Measurements from ENCODE around the gene GTF2H2C.
A peak's percentile ranks its signal among the peaks of the same experiment; 100 is the strongest.

GTF2H2C gene

DNA sequence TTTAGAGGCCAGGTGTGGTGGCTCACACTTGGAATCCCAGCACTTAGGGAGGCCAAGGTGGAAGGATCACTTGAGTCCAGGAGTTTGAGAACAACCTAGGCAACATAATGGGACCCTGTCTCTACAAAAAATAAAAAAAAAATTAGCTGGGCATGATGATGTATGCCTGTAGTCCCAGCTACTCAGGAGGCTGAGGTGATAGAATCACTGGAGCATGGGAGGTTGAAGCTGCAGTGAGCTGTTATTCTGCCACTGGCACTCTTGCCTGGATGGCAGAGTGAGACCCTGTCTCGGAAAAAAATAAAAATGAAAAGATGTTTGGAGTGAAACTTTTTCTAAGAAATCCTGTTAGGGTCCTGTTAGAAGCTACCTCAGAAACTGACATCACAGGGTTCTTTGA lies 43.2 kb upstream of the GTF2H2C start:
- Histone ChIP-seq H3K23ac (ENCODE audit: low read length in 2 of 2) (no peak overlapping the region), H3K27ac (ENCODE audit: low read length, poor library complexity, severe bottlenecking) (no peak overlapping the region), H2BK15ac (ENCODE audit: low read depth, poor library complexity, severe bottlenecking) (no peak overlapping the region), H2BK120ac (ENCODE audit: low read depth, low read length) (no peak overlapping the region), H2AFZ (ENCODE audit: low read depth, low read length) (no peak overlapping the region), H3K18ac (ENCODE audit: low read depth in 1 of 2, low read length in 2 of 2) (peak overlapping the region in 1 of 2 experiments; percentile 21), H3K36me3 (ENCODE audit: control insufficient read depth in 1 of 2, insufficient read depth in 2 of 2, low read depth in 1 of 2, low read length in 2 of 2) (no peaks in the 10 kb centered on the region), H3K4me1 (ENCODE audit: control insufficient read depth, insufficient read depth, low read depth, low read length) (no peaks in the 10 kb centered on the region), H3K9me3 (ENCODE audit: control insufficient read depth, low read length) (no peaks in the 10 kb centered on the region), H3K14ac (ENCODE audit: low read length in 2 of 2) (no peak overlapping the region), H3K79me1 (replicated peaks; ENCODE audit: low read length, poor library complexity, severe bottlenecking) (no peaks in the 10 kb centered on the region), H3K4me3 (ENCODE audit: insufficient read depth in 1 of 2, low read depth in 1 of 2, low read length in 2 of 2) (no peak overlapping the region), H4K8ac (ENCODE audit: low read length) (no peak overlapping the region), H2AK5ac (ENCODE audit: low read length, severe bottlenecking) (no peak overlapping the region), H2BK5ac (ENCODE audit: low read depth, low read length, poor library complexity, severe bottlenecking) (no peak overlapping the region), H3K27me3 (ENCODE audit: control insufficient read depth in 1 of 2, insufficient read depth in 1 of 2, low read length in 2 of 2) (no peaks in the 10 kb centered on the region), H3K4me2 (ENCODE audit: low read length, poor library complexity, severe bottlenecking) (no peak overlapping the region), H3K4ac (ENCODE audit: low read depth in 1 of 2, low read length in 2 of 2) (no peak overlapping the region), H2BK12ac (ENCODE audit: low read length in 2 of 2) (no peak overlapping the region), H4K91ac (ENCODE audit: low read length) (no peak overlapping the region), H3K9ac (ENCODE audit: low read length) (peak overlapping the region; percentile 45)
- WGBS, result 100% methylated on average over 1 of the region's 1 CpG
- DNase-seq, result no peak

DNA sequence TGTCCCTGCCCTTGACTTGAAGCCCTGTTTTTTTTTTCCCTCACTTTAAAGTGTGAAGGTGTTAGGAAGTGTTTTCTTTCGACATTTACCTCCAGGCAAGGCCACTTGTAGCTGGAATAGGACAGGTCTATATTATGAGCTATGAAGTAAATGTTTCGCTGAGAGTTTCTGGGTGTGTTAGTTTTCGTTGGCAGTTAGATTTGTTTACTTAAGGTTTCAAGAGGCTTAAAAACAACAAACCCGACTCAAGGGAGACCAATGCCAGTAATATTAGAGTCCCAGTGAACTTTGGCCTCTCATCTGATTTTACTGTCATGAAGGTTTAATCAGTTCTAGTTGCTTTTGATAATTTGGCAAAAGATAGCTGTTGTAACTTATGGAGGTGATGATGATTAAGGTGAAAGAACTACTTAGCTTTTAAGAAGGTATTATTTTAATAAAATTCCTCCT lies 42.2 kb upstream of the GTF2H2C start:
- no peak overlapping the region for H3K14ac ChIP-seq (ENCODE audit: low read length in 2 of 2)
- H3K9ac ChIP-seq (ENCODE audit: low read length), result no peak overlapping the region
- peak overlapping the region in 1 of 2 experiments; percentile 21 for H3K18ac ChIP-seq (ENCODE audit: low read depth in 1 of 2, low read length in 2 of 2)
- 2% methylated on average over 4 of the region's 4 CpGs for WGBS
- H4K8ac ChIP-seq (ENCODE audit: low read length), result no peak overlapping the region
- H3K27ac ChIP-seq (ENCODE audit: low read length, poor library complexity, severe bottlenecking), result peak overlapping the region; percentile 26
- DNase-seq, result peak; percentile 54
- H3K4me3 ChIP-seq (ENCODE audit: insufficient read depth in 1 of 2, low read depth in 1 of 2, low read length in 2 of 2), result no peak overlapping the region
- H2BK15ac ChIP-seq (ENCODE audit: low read depth, poor library complexity, severe bottlenecking), result no peak overlapping the region
- no peaks in the 10 kb centered on the region for H3K9me3 ChIP-seq (ENCODE audit: control insufficient read depth, low read length)
- H3K4me1 ChIP-seq (ENCODE audit: control insufficient read depth, insufficient read depth, low read depth, low read length), result no peaks in the 10 kb centered on the region
- H2AFZ ChIP-seq (ENCODE audit: low read depth, low read length), result no peak overlapping the region
- H2AK5ac ChIP-seq (ENCODE audit: low read length, severe bottlenecking), result no peak overlapping the region
- H3K4ac ChIP-seq (ENCODE audit: low read depth in 1 of 2, low read length in 2 of 2), result no peak overlapping the region
- H3K4me2 ChIP-seq (ENCODE audit: low read length, poor library complexity, severe bottlenecking), result peak overlapping the region; percentile 34
- H3K23ac ChIP-seq (ENCODE audit: low read length in 2 of 2), result no peak overlapping the region
- no peak overlapping the region for H4K91ac ChIP-seq (ENCODE audit: low read length)
- H3K36me3 ChIP-seq (ENCODE audit: control insufficient read depth in 1 of 2, insufficient read depth in 2 of 2, low read depth in 1 of 2, low read length in 2 of 2), result no peaks in the 10 kb centered on the region
- no peaks in the 10 kb centered on the region for H3K27me3 ChIP-seq (ENCODE audit: control insufficient read depth in 1 of 2, insufficient read depth in 1 of 2, low read length in 2 of 2)
- no peak overlapping the region for H2BK120ac ChIP-seq (ENCODE audit: low read depth, low read length)
- no peaks in the 10 kb centered on the region for H3K79me1 ChIP-seq (replicated peaks; ENCODE audit: low read length, poor library complexity, severe bottlenecking)
- no peak overlapping the region for H2BK5ac ChIP-seq (ENCODE audit: low read depth, low read length, poor library complexity, severe bottlenecking)
- no peak overlapping the region for H2BK12ac ChIP-seq (ENCODE audit: low read length in 2 of 2)

DNA sequence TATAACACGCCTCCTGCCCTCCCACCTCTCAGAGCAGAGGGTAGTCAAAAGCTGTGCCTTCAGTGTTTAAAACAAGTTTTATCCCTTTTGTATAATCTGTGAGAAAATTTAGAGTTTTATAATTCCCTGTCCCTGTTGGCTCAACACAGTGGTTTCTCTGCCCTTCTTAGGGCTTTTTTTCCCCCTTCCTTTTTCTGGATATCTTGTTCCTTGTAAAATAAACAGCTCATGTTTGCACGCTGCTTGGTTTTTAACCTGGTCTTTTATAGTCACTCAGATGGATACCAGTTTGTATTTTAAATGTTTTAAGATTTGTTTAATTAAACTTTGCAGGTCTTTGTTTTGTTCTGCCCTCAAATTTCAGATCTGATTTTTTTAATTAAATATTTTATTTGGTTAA lies 40.7 kb upstream of the GTF2H2C start:
- no peak overlapping the region for H2AK5ac ChIP-seq (ENCODE audit: low read length, severe bottlenecking)
- no peaks in the 10 kb centered on the region for H3K79me1 ChIP-seq (replicated peaks; ENCODE audit: low read length, poor library complexity, severe bottlenecking)
- H2BK15ac ChIP-seq (ENCODE audit: low read depth, poor library complexity, severe bottlenecking), result no peak overlapping the region
- H3K4me1 ChIP-seq (ENCODE audit: control insufficient read depth, insufficient read depth, low read depth, low read length), result no peaks in the 10 kb centered on the region
- no peak overlapping the region for H2BK120ac ChIP-seq (ENCODE audit: low read depth, low read length)
- H3K27ac ChIP-seq (ENCODE audit: low read length, poor library complexity, severe bottlenecking), result no peak overlapping the region
- no peak for DNase-seq
- H3K36me3 ChIP-seq (ENCODE audit: control insufficient read depth in 1 of 2, insufficient read depth in 2 of 2, low read depth in 1 of 2, low read length in 2 of 2), result no peaks in the 10 kb centered on the region
- no peaks in the 10 kb centered on the region for H3K9me3 ChIP-seq (ENCODE audit: control insufficient read depth, low read length)
- no peak overlapping the region for H3K4me2 ChIP-seq (ENCODE audit: low read length, poor library complexity, severe bottlenecking)
- H4K8ac ChIP-seq (ENCODE audit: low read length), result no peak overlapping the region
- 60% methylated on average over 1 of the region's 2 CpGs for WGBS
- H4K91ac ChIP-seq (ENCODE audit: low read length), result no peak overlapping the region
- no peak overlapping the region for H3K18ac ChIP-seq (ENCODE audit: low read depth in 1 of 2, low read length in 2 of 2)
- H3K27me3 ChIP-seq (ENCODE audit: control insufficient read depth in 1 of 2, insufficient read depth in 1 of 2, low read length in 2 of 2), result no peaks in the 10 kb centered on the region
- no peak overlapping the region for H3K23ac ChIP-seq (ENCODE audit: low read length in 2 of 2)
- H2BK12ac ChIP-seq (ENCODE audit: low read length in 2 of 2), result no peak overlapping the region
- H2AFZ ChIP-seq (ENCODE audit: low read depth, low read length), result no peak overlapping the region
- H2BK5ac ChIP-seq (ENCODE audit: low read depth, low read length, poor library complexity, severe bottlenecking), result no peak overlapping the region
- no peak overlapping the region for H3K4ac ChIP-seq (ENCODE audit: low read depth in 1 of 2, low read length in 2 of 2)
- no peak overlapping the region for H3K4me3 ChIP-seq (ENCODE audit: insufficient read depth in 1 of 2, low read depth in 1 of 2, low read length in 2 of 2)
- no peak overlapping the region for H3K9ac ChIP-seq (ENCODE audit: low read length)
- H3K14ac ChIP-seq (ENCODE audit: low read length in 2 of 2), result peak overlapping the region in 1 of 2 experiments; percentile 36

DNA sequence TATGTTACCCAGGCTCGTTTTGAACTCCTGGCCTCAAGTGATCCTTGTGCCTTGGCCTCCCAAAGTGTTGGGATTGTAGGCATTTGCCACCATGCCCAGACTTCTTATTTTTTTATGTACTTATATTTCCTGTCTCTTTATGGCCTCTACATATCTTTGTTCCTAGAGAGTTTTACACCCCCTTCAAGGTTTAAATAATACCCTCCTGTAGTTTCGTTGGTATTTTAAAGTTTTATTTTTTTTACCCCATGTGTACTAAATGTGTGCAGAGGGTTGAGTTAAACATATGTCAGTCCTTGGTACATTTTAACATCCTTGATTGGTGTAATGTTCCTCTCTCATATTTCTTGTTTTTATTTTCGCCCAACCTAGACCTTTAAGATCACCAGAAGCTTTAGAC lies 38.0 kb upstream of the GTF2H2C start:
- Histone ChIP-seq H2AK5ac (ENCODE audit: low read length, severe bottlenecking) (no peak overlapping the region), H3K9me3 (ENCODE audit: control insufficient read depth, low read length) (no peaks in the 10 kb centered on the region), H3K4me1 (ENCODE audit: control insufficient read depth, insufficient read depth, low read depth, low read length) (no peaks in the 10 kb centered on the region), H2AFZ (ENCODE audit: low read depth, low read length) (no peak overlapping the region), H3K4ac (ENCODE audit: low read depth in 1 of 2, low read length in 2 of 2) (no peak overlapping the region), H3K23ac (ENCODE audit: low read length in 2 of 2) (no peak overlapping the region), H3K4me2 (ENCODE audit: low read length, poor library complexity, severe bottlenecking) (no peak overlapping the region), H2BK120ac (ENCODE audit: low read depth, low read length) (no peak overlapping the region), H3K18ac (ENCODE audit: low read depth in 1 of 2, low read length in 2 of 2) (no peak overlapping the region), H4K91ac (ENCODE audit: low read length) (no peak overlapping the region), H4K8ac (ENCODE audit: low read length) (no peak overlapping the region), H3K4me3 (ENCODE audit: insufficient read depth in 1 of 2, low read depth in 1 of 2, low read length in 2 of 2) (no peak overlapping the region), H3K14ac (ENCODE audit: low read length in 2 of 2) (no peak overlapping the region), H3K27me3 (ENCODE audit: control insufficient read depth in 1 of 2, insufficient read depth in 1 of 2, low read length in 2 of 2) (no peaks in the 10 kb centered on the region), H3K36me3 (ENCODE audit: control insufficient read depth in 1 of 2, insufficient read depth in 2 of 2, low read depth in 1 of 2, low read length in 2 of 2) (no peaks in the 10 kb centered on the region), H3K27ac (ENCODE audit: low read length, poor library complexity, severe bottlenecking) (no peak overlapping the region), H2BK15ac (ENCODE audit: low read depth, poor library complexity, severe bottlenecking) (no peak overlapping the region), H2BK5ac (ENCODE audit: low read depth, low read length, poor library complexity, severe bottlenecking) (no peak overlapping the region), H3K9ac (ENCODE audit: low read length) (no peak overlapping the region), H3K79me1 (replicated peaks; ENCODE audit: low read length, poor library complexity, severe bottlenecking) (no peaks in the 10 kb centered on the region), H2BK12ac (ENCODE audit: low read length in 2 of 2) (no peak overlapping the region)
- 94% methylated on average over 2 of the region's 3 CpGs for WGBS
- DNase-seq, result no peak

Measured in mesenchymal stem cell (in vitro differentiated cells and primary cell).